Kasumi-1 (cell line): ENCODE results near the gene AKAP6.

Experiments used
- DNase-seq, 2 experiments: peaks; one replicate each; lab custom pipeline; 2025; lab: John Stamatoyannopoulos, UW

Gene AKAP6

GRCh38 chr14:32821964-32822653 is 493.0 kb downstream of the AKAP6 start:
- no peak for DNase-seq

- no peak for DNase-seq
Measured at GRCh38 chr14:32823706-32824105, 494.6 kb downstream of the AKAP6 start.

GRCh38 chr14:32824195-32824594 is 495.1 kb downstream of the AKAP6 start:
- no peak for DNase-seq

- no peak for DNase-seq
Measured at GRCh38 chr14:32825058-32825457, 496.0 kb downstream of the AKAP6 start.

- DNase-seq = no peak
Measured at GRCh38 chr14:32826404-32827082, 497.4 kb downstream of the AKAP6 start.

- no peak for DNase-seq
Measured at GRCh38 chr14:32827514-32827913, 498.4 kb downstream of the AKAP6 start.

- DNase-seq = no peak
Measured at GRCh38 chr14:32835924-32836323, 506.8 kb downstream of the AKAP6 start.

GRCh38 chr14:32841698-32842097 is 512.6 kb downstream of the AKAP6 start:
- no peak for DNase-seq

GRCh38 chr14:32846821-32847365 is 517.8 kb downstream of the AKAP6 start:
- no peak for DNase-seq

GRCh38 chr14:32847867-32848266 is 518.8 kb downstream of the AKAP6 start:
- DNase-seq = no peak

- DNase-seq = no peak
Measured at GRCh38 chr14:32865827-32866376, 536.8 kb downstream of the AKAP6 start.

GRCh38 chr14:32883188-32883587 is 554.1 kb downstream of the AKAP6 start:
- DNase-seq = no peak
